NB4 (cell line): Measurements from ENCODE around the gene ELAC2.

Experiments
- CTCF ChIP-seq: IDR thresholded peaks from one replicate; pipeline ENCODE4 v1.5.1; 2012; ENCODE audit warnings: low read depth, low read length
- MYC ChIP-seq: IDR thresholded peaks from 2 replicates; pipeline ENCODE4 v1.6.1; 2011; ENCODE audit warnings: low read depth, low read length
- POLR2A ChIP-seq: IDR thresholded peaks from 2 replicates; pipeline ENCODE4 v1.6.1; 2011; ENCODE audit warnings: mild to moderate bottlenecking; ENCODE audit not compliant: insufficient read length; ENCODE audit errors: extremely low read depth

GRCh38 chr17:13030459-13031300, 12.9 kb upstream of the ELAC2 start:
- peak; percentile 73 for TF ChIP-seq CTCF
- no peak for TF ChIP-seq POLR2A
- TF ChIP-seq MYC, result no peak
